Suprapubic skin (tissue), 3 donors: ENCODE data around the gene FKBP10.
"Not testable (repeated sequence)": the region's sequence is repeated elsewhere in the genome, so short reads cannot be mapped to it uniquely, and the experiment has no call there.

Experiments used
- CTCF ChIP-seq, 2 donors: fragments of 200-600 bp in 1 of 2; fragments of 450-650 bp in 1 of 2; sonication (generic) in 1 of 2; IDR thresholded peaks; one replicate each; pipeline ENCODE4 v1.5.1; 2016 to 2019; ENCODE audit warnings: antibody characterized with exemption in 2 of 2, mild to moderate bottlenecking in 1 of 2, moderate library complexity in 1 of 2
- POLR2AphosphoS5 ChIP-seq, 3 donors: sonication (generic); formaldehyde crosslinking; IDR thresholded peaks; one replicate each; pipeline ENCODE4 v1.6.1; 2017; ENCODE audit warnings: antibody characterized with exemption in 3 of 3

GRCh38 chr17:41840781-41841180 is 28.0 kb downstream of the FKBP10 start:
- TF ChIP-seq CTCF, POLR2AphosphoS5 (IDR thresholded peaks at IDR 0.05): not testable (repeated sequence)
